B cell (primary cell): ENCODE data around the gene APBA2.

Source experiments
- EZH2 ChIP-seq: IDR thresholded peaks from 2 replicates; pipeline ENCODE4 v1.6.1; 2012; ENCODE audit warnings: borderline replicate concordance, low read depth, mild to moderate bottlenecking, moderate library complexity, low read length; ENCODE audit not compliant: insufficient read depth, poor library complexity, severe bottlenecking
- TF ChIP-seq, protein P1 (sequence below): fragments of 200-600 bp; IDR thresholded peaks from one replicate; pipeline ENCODE4 v1.8.0; 2022; ENCODE audit warnings: antibody characterized with exemption, mild to moderate bottlenecking

DNA sequence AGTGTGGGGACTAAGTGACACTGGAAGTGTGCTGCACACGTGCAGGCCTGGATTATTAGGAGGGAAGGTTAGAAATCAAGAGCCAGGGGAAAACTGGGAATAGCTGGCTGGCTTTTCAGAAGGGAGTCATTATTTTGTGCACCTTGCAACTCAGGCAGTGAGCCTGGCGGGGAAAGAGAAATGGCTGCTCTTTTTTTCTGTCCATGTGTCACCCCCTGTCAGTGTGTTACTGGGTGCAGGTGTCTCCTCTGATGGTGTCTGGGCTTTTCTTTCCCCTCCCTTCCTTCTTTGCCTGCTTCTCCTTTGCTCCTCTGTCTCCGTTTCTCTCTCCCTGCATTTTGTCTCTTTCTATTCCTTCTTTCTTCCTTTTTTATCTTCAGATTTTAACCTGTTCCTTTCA, 130.7 kb downstream of the APBA2 start:
- TF ChIP-seq, protein P1, sequence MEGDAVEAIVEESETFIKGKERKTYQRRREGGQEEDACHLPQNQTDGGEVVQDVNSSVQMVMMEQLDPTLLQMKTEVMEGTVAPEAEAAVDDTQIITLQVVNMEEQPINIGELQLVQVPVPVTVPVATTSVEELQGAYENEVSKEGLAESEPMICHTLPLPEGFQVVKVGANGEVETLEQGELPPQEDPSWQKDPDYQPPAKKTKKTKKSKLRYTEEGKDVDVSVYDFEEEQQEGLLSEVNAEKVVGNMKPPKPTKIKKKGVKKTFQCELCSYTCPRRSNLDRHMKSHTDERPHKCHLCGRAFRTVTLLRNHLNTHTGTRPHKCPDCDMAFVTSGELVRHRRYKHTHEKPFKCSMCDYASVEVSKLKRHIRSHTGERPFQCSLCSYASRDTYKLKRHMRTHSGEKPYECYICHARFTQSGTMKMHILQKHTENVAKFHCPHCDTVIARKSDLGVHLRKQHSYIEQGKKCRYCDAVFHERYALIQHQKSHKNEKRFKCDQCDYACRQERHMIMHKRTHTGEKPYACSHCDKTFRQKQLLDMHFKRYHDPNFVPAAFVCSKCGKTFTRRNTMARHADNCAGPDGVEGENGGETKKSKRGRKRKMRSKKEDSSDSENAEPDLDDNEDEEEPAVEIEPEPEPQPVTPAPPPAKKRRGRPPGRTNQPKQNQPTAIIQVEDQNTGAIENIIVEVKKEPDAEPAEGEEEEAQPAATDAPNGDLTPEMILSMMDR: no peak
- TF ChIP-seq EZH2: no peak
